MCF 10A (cell line): ENCODE results near the gene HP1BP3. TPM values are rescaled to one million over a fixed set of nuclear protein-coding genes. Genes with fewer than 3 reads are reported as not detected.

ENCODE experiments used
- Bru-seq: library from RNA; stranded (reverse); fragments of 400-500 nt; gene quantifications from one replicate; lab custom pipeline; 2021; lab: Mats Ljungman, UMichigan
- BruChase-seq, 2 experiments: library from RNA; stranded (reverse); fragments of 400-500 nt; gene quantifications; one replicate each; lab custom pipeline; 2021; lab: Mats Ljungman, UMichigan
- BruUV-seq: library from RNA; stranded (reverse); fragments of 400-500 nt; replicated peaks from 2 replicates; lab custom pipeline; 2021; lab: Mats Ljungman, UMichigan
- CTCF ChIA-PET: fragments of 300-600 bp; sonication (Branson Sonifier 250); formaldehyde crosslinking; extraction: SDS; loops from one replicate; lab custom pipeline; 2021; ENCODE audit warnings: antibody characterized with exemption, inconsistent platforms; lab: Yijun Ruan, JAX
- POLR2A ChIA-PET: fragments of 300-600, 350-650 bp; sonication (Branson Sonifier 250); formaldehyde crosslinking; extraction: SDS; loops from one replicate; lab custom pipeline; 2020; ENCODE audit warnings: antibody characterized with exemption, inconsistent platforms; lab: Yijun Ruan, JAX
- DNase-seq: peaks from one replicate; pipeline ENCODE4 v3.0.0-alpha.2; 2018; ENCODE audit not compliant: unreplicated experiment
- H3K27ac Mint-ChIP-seq: one replicate; pipeline ENCODE4 v1.8.0; 2022; ENCODE audit warnings: mild to moderate bottlenecking, low read depth, mixed read lengths; ENCODE audit not compliant: unreplicated experiment
- H3K27me3 Mint-ChIP-seq: one replicate; pipeline ENCODE4 v1.8.0; 2022; ENCODE audit warnings: mixed read lengths; ENCODE audit not compliant: insufficient read depth, unreplicated experiment
- H3K36me3 Mint-ChIP-seq: one replicate; pipeline ENCODE4 v1.8.0; 2022; ENCODE audit warnings: mild to moderate bottlenecking, moderate library complexity, mixed read lengths; ENCODE audit not compliant: insufficient read depth, unreplicated experiment
- H3K4me1 Mint-ChIP-seq: one replicate; pipeline ENCODE4 v1.8.0; 2022; ENCODE audit warnings: mixed read lengths; ENCODE audit not compliant: insufficient read depth, unreplicated experiment
- H3K4me3 Mint-ChIP-seq: one replicate; pipeline ENCODE4 v1.8.0; 2022; ENCODE audit warnings: mild to moderate bottlenecking, moderate library complexity, mixed read lengths; ENCODE audit not compliant: unreplicated experiment
- H3K9me3 Mint-ChIP-seq: one replicate; pipeline ENCODE4 v1.8.0; 2022; ENCODE audit warnings: mixed read lengths; ENCODE audit not compliant: unreplicated experiment
- intact Hi-C: fragments of 100-400 bp; cut with micrococcal nuclease; formaldehyde crosslinking; loops from 2 replicates; pipeline ENCODE4 v1.14.1; 2022
- long read RNA-seq: library from polyadenylated mRNA; stranded (forward); transcript quantifications from one replicate; pipeline ENCODE4 v2.0.0, GENCODE V29; 2022
- total RNA-seq: library from RNA; stranded (reverse); gene quantifications from 2 replicates; pipeline ENCODE4 v1.2.3, GENCODE V29; 2022
- TF ChIP-seq, protein P1 (sequence below): fragments of 200-600 bp; IDR thresholded peaks from one replicate; pipeline ENCODE4 v1.8.0; 2022; ENCODE audit warnings: antibody characterized with exemption, mild to moderate bottlenecking; ENCODE audit not compliant: unreplicated experiment

The HP1BP3 gene, protein sequence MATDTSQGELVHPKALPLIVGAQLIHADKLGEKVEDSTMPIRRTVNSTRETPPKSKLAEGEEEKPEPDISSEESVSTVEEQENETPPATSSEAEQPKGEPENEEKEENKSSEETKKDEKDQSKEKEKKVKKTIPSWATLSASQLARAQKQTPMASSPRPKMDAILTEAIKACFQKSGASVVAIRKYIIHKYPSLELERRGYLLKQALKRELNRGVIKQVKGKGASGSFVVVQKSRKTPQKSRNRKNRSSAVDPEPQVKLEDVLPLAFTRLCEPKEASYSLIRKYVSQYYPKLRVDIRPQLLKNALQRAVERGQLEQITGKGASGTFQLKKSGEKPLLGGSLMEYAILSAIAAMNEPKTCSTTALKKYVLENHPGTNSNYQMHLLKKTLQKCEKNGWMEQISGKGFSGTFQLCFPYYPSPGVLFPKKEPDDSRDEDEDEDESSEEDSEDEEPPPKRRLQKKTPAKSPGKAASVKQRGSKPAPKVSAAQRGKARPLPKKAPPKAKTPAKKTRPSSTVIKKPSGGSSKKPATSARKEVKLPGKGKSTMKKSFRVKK
- total RNA-seq = 245 and 247 TPM in 2 replicates
- percentile 92 among the genes with signal in this experiment for Bru-seq, nascent RNA
- percentile 97 among the genes with signal in this experiment for BruChase-seq, experiment 1, labeled RNA remaining after a 6-hour chase
- percentile 96 among the genes with signal in this experiment for BruChase-seq, experiment 2, labeled RNA remaining after a 2-hour chase
- long read RNA-seq, full-length matches to known transcripts = 10 of 318 reads
- long read RNA-seq, partial matches to known transcripts = 31 of 318 reads
- long read RNA-seq, other reads (novel, unspliced or antisense) = 277 of 318 reads

GRCh38 chr1:20787029-20787839, at the start of gene HP1BP3:
HP1BP3 (minus strand) TSS chr1:20787307; CDS start chr1:20780440, 6,867 bp downstream.
- peak; percentile 61 for DNase-seq
- ChIA-PET CTCF (interaction anchor here (0.7 to 1.2 kb wide), 6 partner anchors 12 to 407 kb away, joined by 3 to 8 read pairs (median 3); no protein-coding TSS in a partner anchor), POLR2A (interaction anchor here (0.6 to 4.3 kb wide), 54 partner anchors 9 to 1066 kb away, joined by 3 to 30 read pairs (median 4); partner anchors contain the start of gene DDOST)
- H3K4me1 Mint-ChIP-seq = peaks cover 10% of the 10 kb centered on the region
- peak within 1 kb of the TSS; percentile 95 for H3K4me3 Mint-ChIP-seq
- no peaks in the 10 kb centered on the region for H3K9me3 Mint-ChIP-seq
- BruUV-seq = TSS peak; percentile 88
- H3K27ac Mint-ChIP-seq = peak within 1 kb of the TSS; percentile 95
- H3K27me3 Mint-ChIP-seq = no peaks in the 10 kb centered on the region
- TF ChIP-seq, protein P1, sequence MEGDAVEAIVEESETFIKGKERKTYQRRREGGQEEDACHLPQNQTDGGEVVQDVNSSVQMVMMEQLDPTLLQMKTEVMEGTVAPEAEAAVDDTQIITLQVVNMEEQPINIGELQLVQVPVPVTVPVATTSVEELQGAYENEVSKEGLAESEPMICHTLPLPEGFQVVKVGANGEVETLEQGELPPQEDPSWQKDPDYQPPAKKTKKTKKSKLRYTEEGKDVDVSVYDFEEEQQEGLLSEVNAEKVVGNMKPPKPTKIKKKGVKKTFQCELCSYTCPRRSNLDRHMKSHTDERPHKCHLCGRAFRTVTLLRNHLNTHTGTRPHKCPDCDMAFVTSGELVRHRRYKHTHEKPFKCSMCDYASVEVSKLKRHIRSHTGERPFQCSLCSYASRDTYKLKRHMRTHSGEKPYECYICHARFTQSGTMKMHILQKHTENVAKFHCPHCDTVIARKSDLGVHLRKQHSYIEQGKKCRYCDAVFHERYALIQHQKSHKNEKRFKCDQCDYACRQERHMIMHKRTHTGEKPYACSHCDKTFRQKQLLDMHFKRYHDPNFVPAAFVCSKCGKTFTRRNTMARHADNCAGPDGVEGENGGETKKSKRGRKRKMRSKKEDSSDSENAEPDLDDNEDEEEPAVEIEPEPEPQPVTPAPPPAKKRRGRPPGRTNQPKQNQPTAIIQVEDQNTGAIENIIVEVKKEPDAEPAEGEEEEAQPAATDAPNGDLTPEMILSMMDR = no peak
- intact Hi-C loops = loop anchor here (5.0 kb wide), 1 partner anchor 410 kb away; no protein-coding TSS in a partner anchor
- peaks cover 18% of the 10 kb centered on the region for H3K36me3 Mint-ChIP-seq

- TF ChIP-seq, protein P1 = no peak
- no peaks in the 10 kb centered on the region for H3K27me3 Mint-ChIP-seq
- DNase-seq = no peak
- intact Hi-C loops = no loop called here
- CTCF ChIA-PET = no interaction called here
- H3K4me1 Mint-ChIP-seq = peaks cover 13% of the 10 kb centered on the region
- H3K9me3 Mint-ChIP-seq = no peaks in the 10 kb centered on the region
- POLR2A ChIA-PET = no interaction called here
- no TSS peak for BruUV-seq
- H3K4me3 Mint-ChIP-seq = no peak overlapping the region
- H3K36me3 Mint-ChIP-seq = peaks cover 14% of the 10 kb centered on the region
- H3K27ac Mint-ChIP-seq = no peak overlapping the region
These were observed 49.1 kb upstream of the HP1BP3 start for GRCh38 chr1:20836230-20836629.

GRCh38 chr1:20834780-20835179, 47.7 kb upstream of the HP1BP3 start:
- TF ChIP-seq, protein P1 = no peak
- H3K36me3 Mint-ChIP-seq = peaks cover 4% of the 10 kb centered on the region
- BruUV-seq = no TSS peak
- ChIA-PET POLR2A (no interaction called here), CTCF (no interaction called here)
- intact Hi-C loops = no loop called here
- H3K4me1 Mint-ChIP-seq = peaks cover 13% of the 10 kb centered on the region
- no peaks in the 10 kb centered on the region for H3K27me3 Mint-ChIP-seq
- DNase-seq = no peak
- H3K9me3 Mint-ChIP-seq = no peaks in the 10 kb centered on the region
- no peak overlapping the region for H3K4me3 Mint-ChIP-seq
- no peak overlapping the region for H3K27ac Mint-ChIP-seq
